Testis (tissue), 3 donors: ENCODE data around the gene CARHSP1. TPM values are rescaled to one million over a fixed set of nuclear protein-coding genes. Genes with fewer than 3 reads are reported as not detected.

ENCODE experiments used
- DNase-seq: peaks from one replicate; pipeline ENCODE4 v3.0.0-alpha.2; 2019
- H3K27ac ChIP-seq, 2 donors: fragments of 200-600 bp; sonication (generic); one replicate each; pipeline ENCODE4 v1.5.1; 2019
- H3K27me3 ChIP-seq: fragments of 200-600 bp; sonication (generic); one replicate; pipeline ENCODE4 v1.5.1; 2019
- H3K36me3 ChIP-seq: fragments of 200-600 bp; sonication (generic); one replicate; pipeline ENCODE4 v1.5.1; 2017; ENCODE audit warnings: low read depth; ENCODE audit errors: missing control alignments
- H3K4me1 ChIP-seq: fragments of 200-600 bp; sonication (generic); one replicate; pipeline ENCODE4 v1.5.1; 2019
- H3K4me3 ChIP-seq, 2 donors: fragments of 200-600 bp; sonication (generic); one replicate each; pipeline ENCODE4 v1.5.1; 2017 to 2019
- H3K9me3 ChIP-seq: fragments of 200-600 bp; sonication (generic); one replicate; pipeline ENCODE4 v1.5.1; 2017
- CTCF ChIP-seq, 3 experiments: fragments of 450-650 bp in 2 of 3; fragments of 200-600 bp in 1 of 3; sonication (generic) in 1 of 3; IDR thresholded peaks; one replicate each; pipeline ENCODE4 v1.5.1; 2016 to 2019; ENCODE audit warnings: antibody characterized with exemption in 3 of 3, mild to moderate bottlenecking in 2 of 3, moderate library complexity in 1 of 3
- POLR2A ChIP-seq: fragments of 450-650 bp; IDR thresholded peaks from one replicate; pipeline ENCODE4 v1.6.1; 2017; ENCODE audit warnings: antibody characterized with exemption, mild to moderate bottlenecking, moderate library complexity
- WGBS, 2 donors: methylation state at CpG; one replicate each; pipeline ENCODE4 v1.1.5; 2018; 5-methylcytosine and 5-hydroxymethylcytosine counted together
- intact Hi-C: fragments of 100-400 bp; cut with DNase I; formaldehyde crosslinking; loops from one replicate; pipeline ENCODE4 v1.15.1; 2023; ENCODE audit warnings: low total_unique reads
- polyA plus RNA-seq: library from polyadenylated mRNA; stranded (reverse); fragments of 350-450 nt; fragmentation: Illumina TruSeq; extraction: RNeasy Lipid Tissue Mini Kit (QIAGEN cat#74804); gene quantifications from one replicate; pipeline ENCODE4 v1.2.3, GENCODE V29; 2014; ENCODE audit warnings: low read depth, low replicate concordance; ENCODE audit not compliant: insufficient read depth
- total RNA-seq, 2 donors: library from RNA; depleted of rRNA; stranded (reverse); fragments of >200 nt; gene quantifications; one replicate each; pipeline ENCODE4 v1.2.3, GENCODE V29; 2016

Gene CARHSP1
- total and polyA plus RNA-seq, 3 donors from 2014 or later = 241 to 457 (median 437) TPM

- no peaks in the 10 kb centered on the region for H3K36me3 ChIP-seq
- TF ChIP-seq POLR2A = no peak
- TF ChIP-seq CTCF (IDR thresholded peaks at IDR 0.05) = no peak
- H3K4me1 ChIP-seq = peaks cover 46% of the 10 kb centered on the region
- H3K27me3 ChIP-seq = no peaks in the 10 kb centered on the region
- WGBS, 2 donors = 5 to 7% methylated on average over 34 to 35 of the region's 35 CpGs
- intact Hi-C loops = no loop called here
- peak; percentile 58 for DNase-seq
- H3K9me3 ChIP-seq = no peaks in the 10 kb centered on the region
- H3K27ac ChIP-seq = peak overlapping the region; percentile 47 to 81
- H3K4me3 ChIP-seq = peak overlapping the region; percentile 73 to 80
These were observed 1.4 kb downstream of the CARHSP1 start for GRCh38 chr16:8867216-8867931.

GRCh38 chr16:8866884-8867215, 2.0 kb downstream of the CARHSP1 start:
- Histone ChIP-seq H3K4me3 (peak overlapping the region; percentile 73 to 80), H3K4me1 (peaks cover 50% of the 10 kb centered on the region), H3K27ac (peak overlapping the region; percentile 47 to 81), H3K36me3 (no peaks in the 10 kb centered on the region), H3K27me3 (no peaks in the 10 kb centered on the region), H3K9me3 (no peaks in the 10 kb centered on the region)
- DNase-seq = no peak
- intact Hi-C loops = no loop called here
- 13 to 15% methylated on average over 1 to 16 of the region's 16 CpGs for WGBS, 2 donors
- TF ChIP-seq CTCF (IDR thresholded peaks at IDR 0.05) (no peak), POLR2A (no peak)

GRCh38 chr16:8866118-8866883, 2.5 kb downstream of the CARHSP1 start:
- Histone ChIP-seq H3K27ac (peak overlapping the region; percentile 47 to 81), H3K4me3 (peak overlapping the region; percentile 73 to 80), H3K27me3 (no peaks in the 10 kb centered on the region), H3K4me1 (peaks cover 55% of the 10 kb centered on the region), H3K36me3 (no peaks in the 10 kb centered on the region), H3K9me3 (no peaks in the 10 kb centered on the region)
- TF ChIP-seq CTCF (IDR thresholded peaks at IDR 0.05) (no peak), POLR2A (no peak)
- WGBS, 2 donors = 9% methylated on average over 25 to 29 of the region's 30 CpGs
- intact Hi-C loops = no loop called here
- peak; percentile 84 for DNase-seq

GRCh38 chr16:8865145-8865882, 3.5 kb downstream of the CARHSP1 start:
- intact Hi-C loops = no loop called here
- Histone ChIP-seq H3K27ac (no peak overlapping the region), H3K36me3 (no peaks in the 10 kb centered on the region), H3K4me3 (no peak overlapping the region), H3K9me3 (no peaks in the 10 kb centered on the region), H3K4me1 (peaks cover 63% of the 10 kb centered on the region), H3K27me3 (no peaks in the 10 kb centered on the region)
- TF ChIP-seq POLR2A (no peak), CTCF (IDR thresholded peaks at IDR 0.05) (no peak)
- no peak for DNase-seq
- 81 to 86% methylated on average over 14 of the region's 14 CpGs for WGBS, 2 donors
